Measurements from ENCODE around the gene MUC6. TPM values are rescaled to one million over a fixed set of nuclear protein-coding genes. Genes with fewer than 3 reads are reported as not detected.
"Not testable (repeated sequence)": the region's sequence is repeated elsewhere in the genome, so short reads cannot be mapped to it uniquely, and the experiment has no call there.

MUC6 gene
- total RNA-seq, 1 donor from 2014 or later = not detected

DNA sequence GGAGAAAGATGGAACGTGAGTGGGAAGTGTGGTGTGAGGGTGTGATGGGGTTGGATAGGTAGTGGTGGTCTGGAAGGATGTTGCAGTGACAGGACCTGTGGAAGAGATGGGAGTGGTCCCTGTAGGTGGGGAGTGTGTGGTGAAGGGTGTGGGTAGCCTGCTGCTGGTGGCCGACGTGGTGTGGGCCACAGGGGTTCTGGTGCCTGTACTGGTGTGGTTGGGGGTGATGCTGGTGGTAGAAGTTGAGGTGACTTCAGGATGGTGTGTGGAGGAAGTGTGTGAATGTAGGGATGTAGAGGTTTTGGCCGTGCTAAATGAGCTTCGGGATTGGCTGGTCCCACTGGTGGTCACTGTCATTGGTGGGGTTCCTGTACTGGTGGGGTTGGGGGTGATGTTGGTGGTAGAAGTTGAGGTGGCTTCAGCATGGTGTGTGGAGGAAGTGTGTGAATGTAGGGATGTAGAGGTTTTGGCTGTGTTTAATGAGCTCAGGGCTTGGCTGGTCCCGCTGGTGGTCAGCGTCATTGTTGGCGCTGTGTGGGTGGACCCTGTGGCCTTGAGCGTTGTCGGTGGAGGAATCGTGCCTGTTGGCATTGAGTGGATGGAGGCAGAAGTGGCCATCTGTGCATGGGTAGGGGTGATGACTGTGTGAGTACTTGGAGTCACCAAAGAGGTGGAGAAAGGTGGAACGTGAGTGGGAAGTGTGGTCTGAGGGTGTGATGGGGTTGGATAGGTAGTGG, 19.1 kb downstream of the MUC6 start:
- Mint-ChIP-seq H3K9me3 (ENCODE audit: unreplicated experiment) (peaks cover 13% of the 10 kb centered on the region), H3K36me3 (ENCODE audit: unreplicated experiment) (peaks cover 6% of the 10 kb centered on the region), H3K4me3 (ENCODE audit: unreplicated experiment) (no peak overlapping the region), H3K4me1 (ENCODE audit: unreplicated experiment) (no peaks in the 10 kb centered on the region), H3K27me3 (ENCODE audit: unreplicated experiment) (no peaks in the 10 kb centered on the region), H3K27ac (ENCODE audit: unreplicated experiment) (no peak overlapping the region)
- TF ChIP-seq CTCF (IDR thresholded peaks at IDR 0.05) = no peak
- DNase-seq (ENCODE audit: extremely low spot score, unreplicated experiment) = no peak

- not testable (repeated sequence) for H3K4me1 Mint-ChIP-seq (ENCODE audit: unreplicated experiment); H3K4me3 Mint-ChIP-seq (ENCODE audit: unreplicated experiment); H3K27ac Mint-ChIP-seq (ENCODE audit: unreplicated experiment); DNase-seq (ENCODE audit: extremely low spot score, unreplicated experiment); H3K27me3 Mint-ChIP-seq (ENCODE audit: unreplicated experiment)
- Mint-ChIP-seq H3K9me3 (ENCODE audit: unreplicated experiment) (peaks cover 13% of the 10 kb centered on the region), H3K36me3 (ENCODE audit: unreplicated experiment) (peaks cover 12% of the 10 kb centered on the region)
Observed at GRCh38 chr11:1016610-1017126, 19.9 kb downstream of the MUC6 start.

DNA sequence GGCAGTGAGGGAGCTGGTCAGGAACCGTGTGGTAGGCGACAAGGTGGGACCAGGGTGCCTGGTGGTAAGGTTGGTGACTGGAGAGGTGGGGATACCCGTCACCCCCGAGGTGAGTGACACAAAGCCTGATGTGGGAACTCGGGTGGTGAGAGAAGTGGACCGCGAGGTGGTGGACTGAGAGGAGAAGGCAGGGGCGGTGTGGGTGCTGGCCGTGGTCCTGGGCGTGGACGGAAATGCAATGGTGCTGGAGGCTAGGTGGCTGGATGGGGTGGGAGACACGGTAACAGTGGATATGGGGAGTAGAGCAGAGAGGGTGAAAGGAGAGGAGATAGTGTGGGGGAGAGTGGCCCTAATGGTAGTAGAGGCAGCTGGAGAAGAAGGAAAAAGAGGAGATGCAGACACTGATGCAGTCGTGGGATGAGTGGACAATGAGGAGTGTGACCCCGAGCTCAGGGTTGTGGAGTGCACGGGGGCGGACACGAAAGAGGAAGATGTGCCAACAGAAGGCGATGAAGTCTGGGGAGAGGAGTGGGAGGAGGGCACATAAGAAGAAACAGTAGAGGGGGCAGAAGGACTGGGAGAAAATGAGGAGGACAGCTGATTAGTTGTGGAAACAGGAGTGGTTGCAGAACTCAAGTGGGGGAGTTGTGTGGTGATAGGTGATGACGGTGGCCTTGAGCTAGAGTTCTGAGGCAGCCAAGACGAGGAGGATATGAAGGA, 20.5 kb downstream of the MUC6 start:
- Mint-ChIP-seq H3K4me1 (ENCODE audit: unreplicated experiment) (no peaks in the 10 kb centered on the region), H3K27ac (ENCODE audit: unreplicated experiment) (no peak overlapping the region), H3K9me3 (ENCODE audit: unreplicated experiment) (peaks cover 13% of the 10 kb centered on the region), H3K4me3 (ENCODE audit: unreplicated experiment) (no peak overlapping the region), H3K36me3 (ENCODE audit: unreplicated experiment) (peaks cover 13% of the 10 kb centered on the region), H3K27me3 (ENCODE audit: unreplicated experiment) (no peaks in the 10 kb centered on the region)
- TF ChIP-seq CTCF (IDR thresholded peaks at IDR 0.05) = no peak
- DNase-seq (ENCODE audit: extremely low spot score, unreplicated experiment) = no peak

- DNase-seq (ENCODE audit: extremely low spot score, unreplicated experiment) = no peak
- H3K4me1 Mint-ChIP-seq (ENCODE audit: unreplicated experiment) = no peaks in the 10 kb centered on the region
- no peak for TF ChIP-seq CTCF (IDR thresholded peaks at IDR 0.05)
- H3K9me3 Mint-ChIP-seq (ENCODE audit: unreplicated experiment) = peaks cover 13% of the 10 kb centered on the region
- peaks cover 21% of the 10 kb centered on the region for H3K36me3 Mint-ChIP-seq (ENCODE audit: unreplicated experiment)
- H3K27ac Mint-ChIP-seq (ENCODE audit: unreplicated experiment) = no peak overlapping the region
- no peak overlapping the region for H3K4me3 Mint-ChIP-seq (ENCODE audit: unreplicated experiment)
- H3K27me3 Mint-ChIP-seq (ENCODE audit: unreplicated experiment) = no peaks in the 10 kb centered on the region
Observed at GRCh38 chr11:1015064-1015463, 21.5 kb downstream of the MUC6 start.

DNA sequence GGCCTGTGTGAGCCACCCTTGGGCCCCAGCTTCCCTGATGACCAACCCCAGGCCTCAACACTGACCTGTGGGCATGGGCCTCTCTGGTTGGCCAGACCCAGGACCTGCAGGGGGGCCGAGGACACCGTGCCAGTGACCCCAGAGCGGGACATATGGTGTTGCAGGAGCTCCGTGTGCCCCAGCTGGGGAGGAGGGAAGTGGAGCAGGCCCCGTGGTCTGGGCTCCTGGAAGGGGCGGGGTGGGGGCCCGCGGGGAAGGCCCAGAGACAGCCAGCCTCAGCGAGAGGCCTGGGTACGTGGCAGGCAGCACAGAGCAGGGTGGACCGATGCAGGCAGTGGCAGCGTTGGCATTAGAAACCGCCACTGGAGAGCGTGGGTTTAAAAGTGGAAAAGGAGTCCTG, 22.2 kb downstream of the MUC6 start:
- peaks cover 26% of the 10 kb centered on the region for H3K36me3 Mint-ChIP-seq (ENCODE audit: unreplicated experiment)
- peaks cover 13% of the 10 kb centered on the region for H3K9me3 Mint-ChIP-seq (ENCODE audit: unreplicated experiment)
- H3K4me3 Mint-ChIP-seq (ENCODE audit: unreplicated experiment) = no peak overlapping the region
- H3K27ac Mint-ChIP-seq (ENCODE audit: unreplicated experiment) = no peak overlapping the region
- H3K4me1 Mint-ChIP-seq (ENCODE audit: unreplicated experiment) = no peaks in the 10 kb centered on the region
- DNase-seq (ENCODE audit: extremely low spot score, unreplicated experiment) = no peak
- H3K27me3 Mint-ChIP-seq (ENCODE audit: unreplicated experiment) = no peaks in the 10 kb centered on the region
- no peak for TF ChIP-seq CTCF (IDR thresholded peaks at IDR 0.05)

Data from osteocyte (in vitro differentiated cells).